ENCODE data around the gene TMEM207.

Gene TMEM207

GRCh38 chr3:190387578-190388213, 62.0 kb downstream of the TMEM207 start, which contains the start of gene CLDN16:
CLDN16 (plus strand) TSS chr3:190388163; CDS start chr3:190388330, 167 bp downstream.
- no peak for DNase-seq (ENCODE audit: extremely low read depth, low read depth)
- no peak for TF ChIP-seq CTCF (IDR thresholded peaks at IDR 0.05; ENCODE audit: low read depth, low read length)

- DNase-seq (ENCODE audit: extremely low read depth, low read depth) = peak; percentile 90
- TF ChIP-seq CTCF (IDR thresholded peaks at IDR 0.05; ENCODE audit: low read depth, low read length) = no peak
These were observed 63.7 kb downstream of the TMEM207 start for GRCh38 chr3:190385731-190386688.

GRCh38 chr3:190384309-190384756, 65.4 kb downstream of the TMEM207 start:
- DNase-seq (ENCODE audit: extremely low read depth, low read depth) = no peak
- TF ChIP-seq CTCF (IDR thresholded peaks at IDR 0.05; ENCODE audit: low read depth, low read length) = peak; percentile 44

- no peak for TF ChIP-seq CTCF (IDR thresholded peaks at IDR 0.05; ENCODE audit: low read depth, low read length)
- DNase-seq (ENCODE audit: extremely low read depth, low read depth) = peak; percentile 55
These were observed 67.6 kb downstream of the TMEM207 start for GRCh38 chr3:190382082-190382481.

GRCh38 chr3:190381441-190381840, 68.3 kb downstream of the TMEM207 start:
- TF ChIP-seq CTCF (IDR thresholded peaks at IDR 0.05; ENCODE audit: low read depth, low read length) = no peak
- no peak for DNase-seq (ENCODE audit: extremely low read depth, low read depth)

GRCh38 chr3:190380184-190380583, 69.5 kb downstream of the TMEM207 start:
- DNase-seq (ENCODE audit: extremely low read depth, low read depth) = no peak
- TF ChIP-seq CTCF (IDR thresholded peaks at IDR 0.05; ENCODE audit: low read depth, low read length) = no peak

Measured in AG09319 (cell line).